ENCODE measurements around the gene YOD1.

GRCh38 chr1:207020709-207021107 lies 30.3 kb downstream of the YOD1 start:
- TF ChIP-seq SIN3A (IDR thresholded peaks at IDR 0.05; ENCODE audit: borderline replicate concordance, insufficient read depth, low read length) (no peak), REST (IDR thresholded peaks at IDR 0.05; ENCODE audit: insufficient read depth in 1 of 2, low read depth in 2 of 2, low read length in 2 of 2) (no peak), POLR2AphosphoS5 (IDR thresholded peaks at IDR 0.05; ENCODE audit: low read depth, low read length) (no peak), TAF1 (IDR thresholded peaks at IDR 0.05; ENCODE audit: borderline replicate concordance, insufficient read depth, low read length) (no peak), FOXP2 (optimal IDR thresholded peaks at IDR 0.05; ENCODE audit: borderline replicate concordance, extremely low read depth, extremely low read length, insufficient read depth) (no peak)
